ENCODE measurements around the gene KNSTRN. TPM values are rescaled to one million over a fixed set of nuclear protein-coding genes. Genes with fewer than 3 reads are reported as not detected.

Gene KNSTRN
- total and polyA plus RNA-seq, 7 donors, result 5.0 to 18.9 (median 6.8) TPM

GRCh38 chr15:40397688-40398412 is 15.3 kb downstream of the KNSTRN start:
- no peak for DNase-seq
- Histone ChIP-seq H3K9me3 (no peaks in the 10 kb centered on the region), H3K27ac (no peak overlapping the region), H3K36me3 (peaks cover 0 to 15% (median 2%) of the 10 kb centered on the region in 4 donors), H3K4me3 (no peak overlapping the region), H3K27me3 (no peaks in the 10 kb centered on the region), H3K4me1 (no peaks in the 10 kb centered on the region)
- TF ChIP-seq EP300 (IDR thresholded peaks at IDR 0.05), result no peak
- no peak for TF ChIP-seq POLR2A (IDR thresholded peaks at IDR 0.05)
- TF ChIP-seq POLR2AphosphoS5 (IDR thresholded peaks at IDR 0.05), result no peak
- TF ChIP-seq CTCF (IDR thresholded peaks at IDR 0.05), result no peak
- intact Hi-C loops (cut with DNase I), result no loop called here
- WGBS, 2 donors, result 84 to 92% methylated on average over 8 of the region's 8 CpGs

GRCh38 chr15:40398413-40398873 is 15.9 kb downstream of the KNSTRN start:
- WGBS, 2 donors, result 44 to 65% methylated on average over 4 of the region's 4 CpGs
- H3K36me3 ChIP-seq, result peaks cover 0 to 9% (median 2%) of the 10 kb centered on the region in 4 donors
- no peak overlapping the region for H3K4me3 ChIP-seq
- TF ChIP-seq POLR2AphosphoS5 (IDR thresholded peaks at IDR 0.05) (no peak), POLR2A (IDR thresholded peaks at IDR 0.05) (no peak), CTCF (IDR thresholded peaks at IDR 0.05) (no peak), EP300 (IDR thresholded peaks at IDR 0.05) (no peak)
- no peaks in the 10 kb centered on the region for H3K4me1 ChIP-seq
- no peak overlapping the region for H3K27ac ChIP-seq
- no peaks in the 10 kb centered on the region for H3K27me3 ChIP-seq
- no peaks in the 10 kb centered on the region for H3K9me3 ChIP-seq
- intact Hi-C loops (cut with DNase I), result no loop called here
- DNase-seq, result no peak

GRCh38 chr15:40399370-40399769 is 16.8 kb downstream of the KNSTRN start:
- no peak for DNase-seq
- TF ChIP-seq POLR2A (IDR thresholded peaks at IDR 0.05) (no peak), EP300 (IDR thresholded peaks at IDR 0.05) (no peak), POLR2AphosphoS5 (IDR thresholded peaks at IDR 0.05) (no peak), CTCF (IDR thresholded peaks at IDR 0.05) (no peak)
- no peak overlapping the region for H3K4me3 ChIP-seq
- H3K9me3 ChIP-seq, result no peaks in the 10 kb centered on the region
- H3K27me3 ChIP-seq, result no peaks in the 10 kb centered on the region
- 83 to 90% methylated on average over 7 of the region's 7 CpGs for WGBS, 2 donors
- H3K27ac ChIP-seq, result no peak overlapping the region
- intact Hi-C loops (cut with DNase I), result no loop called here
- no peaks in the 10 kb centered on the region for H3K36me3 ChIP-seq
- no peaks in the 10 kb centered on the region for H3K4me1 ChIP-seq

GRCh38 chr15:40405501-40406381 is 23.2 kb downstream of the KNSTRN start, which contains the start of gene IVD:
TSS of gene IVD (plus strand) at chr15:40405795. CDS start at chr15:40405828, 33 bp downstream.
- Histone ChIP-seq H3K9me3 (no peaks in the 10 kb centered on the region), H3K4me1 (peaks cover 0 to 31% (median 22%) of the 10 kb centered on the region in 4 donors), H3K4me3 (peak within 1 kb of the TSS; percentile 67 to 92 (median 86)), H3K27ac (peak within 1 kb of the TSS; percentile 77 to 83 (median 80)), H3K27me3 (no peaks in the 10 kb centered on the region), H3K36me3 (peaks cover 3 to 29% (median 5%) of the 10 kb centered on the region in 4 donors)
- TF ChIP-seq CTCF (IDR thresholded peaks at IDR 0.05) (no peak), EP300 (IDR thresholded peaks at IDR 0.05) (no peak), POLR2AphosphoS5 (IDR thresholded peaks at IDR 0.05) (peak; percentile 82 to 90 (median 88)), POLR2A (IDR thresholded peaks at IDR 0.05) (peak; percentile 23 to 59)
- DNase-seq, result peak; percentile 98
- intact Hi-C loops (cut with DNase I), result loop anchor here (2.0 to 5.0 kb wide), 2 partner anchors 63 to 83 kb away; partner anchors contain the start of gene INAFM2
- 0 to 1% methylated on average over 54 of the region's 54 CpGs for WGBS, 2 donors
